ENCODE data around the gene B4GALT2.

- TF ChIP-seq CTCF (IDR thresholded peaks at IDR 0.05; ENCODE audit: insufficient read depth, low read length, poor library complexity, severe bottlenecking): no peak
- no peak for TF ChIP-seq EZH2phosphoT487 (conservative IDR thresholded peaks at IDR 0.05; ENCODE audit: low read length)
Measured at GRCh38 chr1:43979261-43979527, 184 bp downstream of the B4GALT2 start.
